Measurements from ENCODE around the gene CADM1. TPM values are rescaled to one million over a fixed set of nuclear protein-coding genes. Genes with fewer than 3 reads are reported as not detected.
A peak's percentile ranks its signal among the peaks of the same experiment; 100 is the strongest.

CADM1 gene
- polyA plus RNA-seq, 12 donors, result 25.2 to 123 (median 31.1) TPM

DNA sequence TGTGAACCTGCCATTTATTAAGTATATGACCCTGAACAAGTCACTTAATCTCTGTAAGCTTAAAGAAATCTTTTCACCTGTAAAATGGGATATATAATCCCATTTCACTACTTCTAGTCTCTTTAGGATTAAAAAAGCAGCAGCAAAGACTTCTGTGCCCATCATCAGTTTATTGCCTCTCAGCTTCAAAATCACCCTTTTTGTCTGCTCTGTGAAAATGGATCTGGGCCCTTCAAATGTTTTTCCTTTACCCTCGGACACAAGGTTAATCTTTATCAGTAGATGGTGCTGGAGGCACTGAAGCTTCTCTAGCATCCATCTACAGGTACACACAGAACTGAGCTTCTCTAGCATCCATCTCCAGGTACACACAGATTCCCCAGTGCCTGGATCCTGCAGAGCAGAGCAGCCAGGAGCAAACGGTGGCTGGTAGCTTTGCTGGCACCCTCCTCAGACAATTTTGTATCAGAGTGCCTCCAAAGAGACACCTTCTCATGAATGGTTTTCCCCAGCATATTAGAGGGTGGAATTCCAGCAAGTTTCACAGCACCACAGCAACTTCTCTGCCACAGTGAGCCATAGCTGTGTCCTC lies 56.8 kb downstream of the CADM1 start:
- DNase-seq, result no peak

DNA sequence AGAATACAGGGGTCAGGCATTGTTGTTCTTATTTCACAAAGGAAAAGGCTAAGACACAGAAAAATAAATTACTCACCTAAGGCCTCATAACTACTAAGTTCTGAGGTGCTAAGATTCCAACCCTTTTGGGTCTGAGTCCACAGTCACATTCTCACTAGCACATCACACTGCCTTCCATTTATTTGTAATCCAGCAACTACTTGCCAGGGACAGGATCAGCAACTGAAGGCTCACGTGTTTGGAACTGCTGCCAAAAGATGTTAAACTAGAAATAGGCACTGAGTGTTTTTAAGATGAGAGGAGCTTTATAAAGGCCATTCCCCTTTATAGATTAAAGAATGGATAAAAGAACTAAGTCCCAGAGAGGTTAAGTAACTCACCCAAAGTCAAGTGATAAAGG lies 58.0 kb downstream of the CADM1 start:
- no peak for DNase-seq

DNA sequence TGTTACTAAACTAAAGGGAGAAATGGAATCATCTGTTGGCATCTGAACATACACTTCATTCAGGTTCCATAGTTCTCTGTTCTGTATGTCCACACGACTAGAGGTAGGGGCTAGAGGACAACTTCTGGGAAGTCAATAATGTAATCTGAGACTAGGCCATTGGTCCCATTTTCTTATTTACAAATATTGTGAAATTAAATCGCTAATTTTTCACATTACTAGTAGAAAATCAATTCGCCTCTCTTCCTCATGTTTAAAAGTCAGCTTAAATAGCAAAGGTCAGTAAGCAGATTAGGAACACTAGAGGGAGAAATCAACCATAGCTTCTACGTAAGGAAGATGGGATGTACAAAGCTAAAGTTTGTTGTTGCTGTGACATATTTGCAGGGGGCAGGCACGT lies 59.7 kb downstream of the CADM1 start:
- DNase-seq, result no peak

DNA sequence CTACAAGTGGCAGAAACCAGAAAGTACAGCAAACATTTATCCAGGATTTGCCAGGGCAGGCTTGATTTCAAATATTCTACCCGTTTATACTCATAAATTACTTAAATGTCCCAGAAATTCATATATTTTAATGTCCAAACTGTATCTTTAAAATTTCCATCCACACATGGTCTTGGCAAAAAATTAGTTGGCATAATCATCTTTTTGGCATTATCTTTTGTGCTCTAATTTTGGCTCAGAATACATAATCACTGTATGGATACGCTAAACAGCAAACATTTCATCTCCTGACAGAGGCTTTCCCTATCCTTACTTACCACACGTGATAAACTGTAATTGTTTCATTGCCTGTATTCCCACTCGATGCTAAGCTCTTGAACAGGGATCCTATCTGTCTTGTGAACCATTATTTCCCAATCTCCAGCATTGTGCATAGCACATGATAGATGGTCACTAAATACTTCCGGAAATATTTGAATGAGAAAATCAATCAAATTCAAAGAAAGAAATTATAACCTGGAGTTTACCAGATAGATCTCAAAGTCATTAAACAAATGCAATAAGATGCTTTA lies 64.2 kb downstream of the CADM1 start:
- no peak for DNase-seq

DNA sequence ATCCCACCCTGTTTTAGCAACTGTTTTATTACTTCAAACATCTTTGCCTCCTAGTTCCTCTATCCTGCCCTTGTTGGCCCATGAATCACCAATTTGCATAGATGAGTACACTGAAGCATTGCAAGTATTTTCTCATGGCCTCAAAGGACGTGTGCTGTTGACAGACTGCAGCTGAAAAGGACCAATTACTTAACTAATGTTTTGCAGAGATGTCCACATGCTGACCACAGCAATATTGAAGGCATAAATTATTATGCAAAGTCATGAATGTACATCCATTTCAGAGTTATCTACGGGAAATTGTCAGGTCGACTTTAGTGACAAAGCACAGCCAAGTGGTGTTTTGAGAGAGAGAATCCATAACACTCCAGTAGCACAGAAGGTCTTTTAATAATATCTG lies 64.8 kb downstream of the CADM1 start:
- DNase-seq, result no peak

DNA sequence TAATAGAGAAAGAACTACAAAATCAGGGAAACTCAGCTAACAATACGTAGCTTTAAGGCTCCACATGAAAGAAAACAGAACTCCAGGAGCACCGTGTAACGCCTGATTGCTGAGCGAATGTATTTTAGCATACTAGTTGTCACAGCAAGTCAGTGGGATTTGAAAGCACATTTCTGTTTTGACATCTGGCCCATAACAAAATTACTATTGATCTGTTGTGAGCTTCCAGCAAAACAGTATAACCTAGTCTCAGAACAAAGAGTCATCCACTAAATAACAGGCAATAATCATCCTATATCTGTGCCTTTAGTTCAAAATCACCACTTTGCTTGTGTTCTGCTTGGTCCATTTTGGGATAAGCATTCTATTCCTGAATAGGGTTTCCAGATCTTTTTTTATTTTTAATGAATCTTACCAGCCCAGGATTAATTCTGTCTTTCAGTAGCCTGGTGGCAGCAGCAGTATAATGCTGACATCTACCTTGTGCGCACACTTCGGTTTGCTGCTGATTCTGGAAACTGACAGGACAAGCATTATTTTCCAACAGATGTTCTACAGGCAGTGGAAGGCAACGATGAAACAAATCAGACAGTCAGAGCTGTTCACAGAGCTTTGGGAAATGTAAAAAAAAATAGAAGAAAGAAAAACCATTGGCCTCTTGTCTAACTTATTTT lies 66.2 kb downstream of the CADM1 start:
- DNase-seq, result no peak

DNA sequence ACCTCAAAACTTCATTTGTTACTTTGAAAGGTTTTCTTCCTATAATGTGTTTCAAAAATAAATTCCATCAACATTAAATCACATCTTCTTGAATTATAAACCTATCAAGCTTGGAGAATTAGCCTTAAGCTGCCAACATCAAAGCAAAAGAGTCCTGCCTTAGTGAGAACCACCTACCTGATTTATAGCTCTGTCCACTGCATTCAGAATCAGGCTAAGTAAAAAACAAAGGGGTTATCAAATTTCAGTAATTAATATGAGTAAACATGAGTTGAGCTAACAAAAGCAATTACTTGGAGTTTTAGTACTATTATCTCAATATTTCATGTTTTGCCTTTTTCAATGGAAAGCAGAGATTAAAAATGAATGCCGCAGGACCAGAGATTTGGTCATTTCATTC lies 73.9 kb downstream of the CADM1 start:
- no peak for DNase-seq

DNA sequence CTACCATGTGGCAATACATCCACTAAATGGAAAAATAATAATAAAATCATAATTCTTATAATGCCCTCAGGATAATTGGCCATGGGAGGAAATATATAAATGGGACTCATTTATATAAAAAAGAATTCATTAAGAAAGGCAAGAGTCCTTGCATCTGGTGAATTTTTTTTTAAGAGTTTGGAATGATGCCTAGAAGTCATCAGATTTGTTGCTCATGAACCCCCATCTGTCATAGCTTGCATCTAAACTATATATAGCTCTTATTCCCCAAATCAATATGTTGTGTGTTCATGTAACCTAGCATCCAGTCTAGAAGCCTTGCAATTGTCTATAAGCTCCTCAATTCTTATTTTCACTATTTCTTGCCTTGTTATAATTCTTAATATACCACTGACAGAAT lies 75.9 kb downstream of the CADM1 start:
- DNase-seq, result no peak

DNA sequence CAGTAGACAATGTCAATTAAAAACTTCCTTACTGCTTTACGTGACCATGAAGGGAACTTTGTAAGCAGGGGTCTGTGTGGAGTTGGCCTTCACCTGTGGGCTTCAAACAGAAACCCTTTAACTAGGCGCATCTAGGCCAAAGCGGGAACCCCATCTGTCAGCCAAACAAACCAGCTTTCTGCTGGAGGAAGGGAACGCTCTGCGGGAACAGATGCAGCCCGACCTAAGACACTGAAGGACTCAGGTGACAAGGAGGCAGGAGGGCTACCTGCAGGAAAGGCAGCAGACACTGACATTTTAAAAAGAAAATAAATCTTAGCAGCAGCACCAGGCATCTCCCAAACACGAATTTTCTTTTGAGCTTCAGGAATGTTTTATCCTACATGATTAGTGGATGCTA lies 78.4 kb downstream of the CADM1 start:
- no peak for DNase-seq

DNA sequence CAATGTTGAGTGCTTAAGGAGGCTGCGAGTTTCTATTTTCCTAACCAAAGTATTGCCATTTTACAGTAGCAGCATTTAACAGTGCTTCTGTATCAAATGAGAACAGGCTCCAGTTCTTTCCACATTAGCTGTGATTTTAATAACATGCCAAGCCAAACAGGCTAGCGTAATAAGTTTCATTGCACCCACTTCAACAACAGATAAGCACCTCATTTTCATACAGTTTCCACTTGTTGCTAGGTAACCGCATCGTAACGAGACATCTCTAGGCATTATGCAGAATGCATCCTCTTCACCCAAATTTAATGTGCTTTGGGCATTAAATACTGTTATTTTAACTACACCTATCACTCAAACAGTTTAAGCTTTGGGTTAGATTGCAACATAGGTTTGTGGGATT lies 79.0 kb downstream of the CADM1 start:
- DNase-seq, result no peak

DNA sequence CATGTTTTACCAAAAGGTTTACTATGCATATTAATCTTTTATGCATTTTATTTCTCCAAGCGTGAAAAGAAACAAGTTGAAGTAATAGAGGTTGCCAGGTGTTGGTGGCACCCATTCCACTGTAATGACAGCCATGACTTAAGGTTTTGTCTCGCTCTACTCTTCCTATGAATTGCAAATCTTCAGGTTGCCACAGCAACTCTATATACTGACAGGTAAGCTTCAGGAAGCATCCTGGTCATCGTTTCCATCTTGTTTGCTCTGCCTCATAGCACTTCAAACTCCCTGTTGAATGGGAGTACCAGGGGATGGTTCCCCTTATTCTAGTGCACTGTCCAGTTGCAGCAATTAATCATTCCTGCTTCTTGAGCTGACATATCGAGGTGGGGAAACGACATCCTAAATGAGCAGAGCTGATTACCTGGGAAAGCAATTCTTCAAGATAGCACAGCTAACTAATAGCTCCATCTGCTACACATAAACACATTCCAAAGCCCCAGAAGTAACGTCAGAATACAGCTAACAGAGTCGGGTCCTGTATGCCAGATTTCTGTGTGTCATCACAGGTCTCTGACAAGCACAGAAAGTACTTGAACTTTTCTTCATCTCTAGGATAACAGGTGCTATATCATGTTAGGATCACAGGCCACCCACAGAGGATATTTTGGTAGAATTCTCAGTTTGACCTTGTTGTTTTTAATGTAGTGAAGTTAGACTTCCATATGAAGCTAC lies 80.3 kb downstream of the CADM1 start:
- no peak for DNase-seq

DNA sequence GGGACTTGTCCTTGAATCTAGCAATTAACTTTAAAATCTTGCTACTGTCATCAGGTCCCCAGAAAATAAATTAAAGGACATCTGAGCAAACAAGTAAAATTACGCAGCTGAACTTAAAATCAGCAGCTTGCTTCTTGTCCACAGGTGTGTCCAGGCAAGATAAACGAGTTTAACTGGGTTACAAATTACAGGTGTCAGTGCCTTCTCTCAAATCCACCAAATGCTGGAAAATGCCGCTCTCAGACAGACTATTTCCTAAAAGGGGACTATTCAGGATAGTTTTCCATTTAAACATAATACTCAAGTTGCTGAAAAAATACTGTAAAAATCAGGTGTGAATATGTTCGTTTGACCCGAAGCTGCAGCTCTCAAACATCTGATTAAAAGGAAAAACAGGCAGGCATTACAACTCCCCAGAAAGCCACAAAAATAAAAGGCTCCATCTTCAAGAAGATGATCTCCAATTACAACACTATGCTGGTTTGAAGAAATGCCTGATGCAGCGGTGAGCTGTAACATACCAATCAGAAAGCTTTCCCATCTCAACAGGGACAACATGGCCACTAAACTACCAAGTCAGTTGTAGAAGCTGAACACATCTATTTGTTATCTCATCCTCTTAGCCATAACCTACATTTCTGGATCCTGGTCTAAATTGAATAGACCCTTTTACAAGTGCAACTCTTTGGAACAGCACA lies 82.1 kb downstream of the CADM1 start:
- DNase-seq, result no peak

DNA sequence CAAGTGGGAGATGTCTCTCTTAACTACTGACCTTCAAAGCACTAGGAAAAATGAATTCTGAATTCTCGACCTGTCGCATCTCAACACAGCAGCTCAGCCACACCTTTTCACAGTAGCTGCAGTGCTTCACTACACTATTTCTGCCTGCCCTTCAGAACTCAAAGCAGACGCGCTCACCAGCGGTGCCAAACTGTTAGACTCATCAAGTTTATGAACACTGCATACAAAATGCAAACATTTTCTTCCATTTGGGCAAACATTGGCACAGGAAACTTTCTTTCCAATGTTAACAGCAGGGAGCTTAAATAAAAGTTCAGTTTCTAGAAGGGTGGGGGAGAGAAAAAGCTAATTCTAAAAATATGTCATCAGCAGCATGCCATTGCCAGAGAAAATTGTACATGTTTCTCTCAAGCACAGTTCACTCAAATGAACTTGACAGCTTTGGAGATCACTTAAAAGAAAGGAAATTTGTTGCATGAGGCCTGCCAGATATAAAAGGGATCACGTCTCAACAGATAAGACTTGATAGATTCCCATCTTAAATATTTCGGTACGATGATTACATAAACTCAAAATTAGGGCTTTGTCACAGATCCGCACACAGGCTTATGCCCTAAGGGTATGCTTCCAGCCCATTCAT lies 82.7 kb downstream of the CADM1 start:
- DNase-seq, result no peak

DNA sequence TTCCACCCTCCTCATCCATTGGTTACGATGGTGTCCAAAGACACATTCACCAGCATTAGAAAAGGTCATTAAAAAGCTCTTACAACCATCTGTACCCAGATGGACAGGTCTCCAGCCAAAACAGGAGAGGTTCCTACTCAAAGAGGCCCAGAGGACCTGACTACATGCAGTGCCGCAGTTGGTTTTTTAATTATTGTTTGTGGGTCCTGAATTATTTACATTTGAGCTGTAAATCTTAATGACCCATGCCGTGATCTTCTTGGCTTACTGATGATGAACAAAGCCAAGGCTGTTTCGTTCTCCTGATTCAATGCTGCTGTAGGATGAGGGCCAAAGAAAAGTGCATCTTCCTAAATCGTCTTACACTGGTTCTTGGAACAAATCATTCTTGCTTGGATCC lies 83.7 kb downstream of the CADM1 start:
- DNase-seq, result no peak

DNA sequence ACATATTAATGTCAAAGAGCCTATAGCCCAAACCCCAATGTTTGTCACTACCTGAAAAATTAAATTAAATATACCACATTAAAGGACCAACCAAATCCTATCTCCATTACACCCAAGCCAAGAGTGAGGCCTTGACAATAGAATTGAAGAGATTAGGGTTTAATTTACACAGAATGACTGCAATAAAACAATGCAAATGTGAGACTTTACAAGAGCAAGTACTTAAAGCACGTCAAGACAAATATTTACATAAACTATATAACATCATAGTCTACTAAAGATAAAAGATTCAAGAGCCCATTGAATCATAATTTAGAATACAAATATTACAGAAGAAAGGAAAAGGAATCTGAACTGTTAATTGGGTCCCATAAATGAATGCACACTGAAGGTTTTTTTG lies 85.6 kb downstream of the CADM1 start:
- DNase-seq, result no peak

DNA sequence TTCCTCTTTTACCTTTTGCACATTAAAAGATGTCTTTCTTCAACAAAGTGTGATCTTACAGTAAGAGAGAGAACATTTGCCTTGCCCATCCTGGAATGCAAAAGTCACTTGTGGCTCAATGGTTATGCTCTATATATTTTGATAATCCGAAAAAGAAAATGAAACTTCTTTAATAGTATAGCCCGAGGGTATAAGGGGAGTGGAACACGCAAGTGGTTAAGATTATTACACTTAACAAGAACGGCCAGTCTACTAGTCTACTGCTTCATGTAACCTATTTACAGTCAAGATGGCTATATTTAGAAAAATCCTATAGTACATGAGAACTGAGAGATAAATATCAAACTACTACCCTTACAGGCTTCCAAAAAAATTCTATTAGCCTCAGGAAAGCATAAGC lies 86.1 kb downstream of the CADM1 start:
- no peak for DNase-seq

DNA sequence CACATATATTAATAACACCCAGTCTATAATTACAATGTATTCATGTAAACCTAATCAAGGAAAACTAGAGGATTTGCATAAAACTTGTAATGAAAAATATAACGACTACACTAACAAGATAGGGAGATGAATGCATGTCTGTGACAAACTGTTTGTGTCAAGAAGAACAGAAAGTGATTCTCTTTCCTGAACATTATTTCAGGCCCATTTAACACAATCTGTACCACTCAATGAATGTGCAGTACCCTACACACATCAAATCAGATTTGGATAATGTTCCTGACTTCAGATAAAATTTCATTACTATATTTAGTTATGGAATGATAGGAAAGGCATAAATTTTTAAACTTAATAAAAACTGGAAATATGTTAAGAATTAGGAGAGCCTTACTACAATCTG lies 93.1 kb downstream of the CADM1 start:
- no peak for DNase-seq

DNA sequence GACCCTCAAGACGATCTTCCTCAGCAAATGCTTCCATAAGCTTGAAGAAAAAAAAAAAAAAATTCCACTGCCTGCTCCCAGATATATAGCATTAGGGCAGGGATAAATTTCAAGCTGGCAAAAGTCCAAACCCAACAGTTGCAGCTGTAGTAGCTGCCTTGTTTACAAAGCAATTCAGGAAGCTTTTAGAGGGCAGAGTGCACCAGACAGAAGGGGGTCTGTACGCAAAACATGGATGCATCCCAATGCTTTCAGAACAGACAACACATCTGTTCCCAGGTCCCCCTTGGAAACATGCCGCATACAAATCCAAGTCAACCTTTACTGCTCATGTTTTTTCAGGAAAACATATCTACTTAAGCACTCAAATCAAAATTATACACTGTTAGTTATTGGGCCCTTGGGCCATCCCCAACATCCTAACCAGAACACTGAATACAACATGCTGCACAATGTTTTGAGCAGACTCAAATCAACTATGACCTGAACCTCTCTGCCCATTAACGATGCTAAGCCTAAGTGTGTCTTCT lies 94.5 kb downstream of the CADM1 start:
- peak; percentile 71 for DNase-seq

DNA sequence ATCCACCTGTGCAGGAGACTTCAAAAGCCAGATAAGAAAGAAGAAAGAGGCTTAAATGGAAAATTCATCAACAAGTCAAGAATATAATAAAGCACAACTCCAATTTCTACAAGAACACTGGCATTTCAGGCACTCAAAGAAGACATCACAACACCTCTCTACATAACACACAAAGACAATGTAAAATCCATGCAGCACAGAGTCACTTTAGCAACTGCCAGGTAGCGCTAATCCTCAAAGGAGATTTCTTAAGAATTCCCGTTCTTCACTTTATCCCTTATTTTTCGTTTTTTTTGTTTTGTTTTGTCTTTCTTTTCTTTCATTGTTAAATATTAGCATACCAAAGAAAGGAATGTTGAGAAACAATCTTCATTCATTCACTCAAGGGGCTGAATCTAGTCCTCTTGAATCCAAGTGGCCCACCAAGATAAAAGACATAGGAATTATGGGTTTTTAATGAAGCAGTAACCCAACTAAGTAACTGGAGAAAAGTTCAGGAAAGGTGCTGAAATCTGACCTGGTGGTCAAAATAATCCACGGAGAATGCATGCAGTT lies 95.0 kb downstream of the CADM1 start:
- DNase-seq, result no peak

DNA sequence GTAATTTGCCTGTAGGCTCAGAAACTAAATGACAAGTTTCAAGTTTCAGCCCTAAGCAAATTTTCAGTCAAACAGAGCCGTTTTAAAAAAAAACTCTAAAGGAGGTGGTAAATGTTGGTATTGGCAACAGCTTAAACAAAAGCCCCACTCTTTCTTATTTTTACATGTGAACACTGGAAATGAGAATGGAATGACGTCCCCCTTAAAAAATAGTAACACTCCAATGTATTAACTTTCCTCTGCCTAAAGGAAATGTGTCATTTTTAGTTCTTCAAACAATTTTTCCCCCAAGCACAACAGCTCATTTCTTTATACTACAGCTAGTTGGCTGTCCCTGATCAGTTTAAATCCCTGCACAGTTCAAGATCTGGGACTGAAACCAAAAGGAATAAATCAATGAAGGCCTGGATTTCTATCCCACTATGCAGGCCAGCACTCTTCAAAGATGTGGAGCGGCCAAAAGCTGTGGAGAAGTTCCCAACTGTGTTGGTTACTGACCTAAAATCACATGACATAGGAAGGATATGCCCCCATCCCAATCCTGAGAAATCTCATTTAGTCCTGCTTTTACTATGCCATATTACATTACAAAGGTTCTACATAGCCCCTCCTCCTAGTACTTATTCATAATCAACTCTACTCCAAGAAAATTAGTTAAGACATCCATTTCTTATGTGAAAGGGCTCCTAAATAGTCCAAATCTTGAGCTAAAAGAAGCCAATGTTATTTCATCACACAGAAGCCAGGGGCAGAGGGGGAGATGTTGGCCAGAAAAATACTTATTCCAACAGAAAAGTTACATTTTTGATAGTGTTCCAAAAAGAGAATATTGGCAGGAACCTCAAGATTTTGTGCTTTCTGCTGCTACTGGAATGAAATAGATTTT lies 95.9 kb downstream of the CADM1 start:
- peak; percentile 89 for DNase-seq
